T1000 (cell line): Measurements from ENCODE around the gene PBRM1.
"Not testable (repeated sequence)": the region's sequence is repeated elsewhere in the genome, so short reads cannot be mapped to it uniquely, and the experiment has no call there.

Experiments
- DNase-seq: peaks from one replicate; lab custom pipeline; 2025; ENCODE audit warnings: mixed read lengths; lab: John Stamatoyannopoulos, UW

PBRM1 gene

GRCh38 chr3:52704611-52705437 is 19.1 kb upstream of the PBRM1 start:
- no peak for DNase-seq

- no peak for DNase-seq
Measured at GRCh38 chr3:52703341-52703740, 17.6 kb upstream of the PBRM1 start.

DNA sequence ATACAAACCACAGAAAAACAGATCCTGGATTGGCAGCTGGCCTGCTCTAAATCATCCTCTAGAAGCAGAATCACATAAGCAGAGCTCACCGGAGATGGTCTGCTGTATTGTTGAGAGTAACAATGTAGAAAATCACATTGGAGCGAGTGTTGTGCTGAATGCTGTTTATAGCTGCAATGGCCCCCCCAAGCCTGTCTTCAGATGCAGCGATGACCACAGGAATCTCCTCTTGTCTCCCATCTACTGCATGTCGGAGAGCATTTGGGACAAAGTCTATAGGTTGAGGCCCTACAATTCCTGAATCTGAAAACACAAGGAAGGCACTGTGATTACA is 11.9 kb upstream of the PBRM1 start:
- DNase-seq, result no peak

DNA sequence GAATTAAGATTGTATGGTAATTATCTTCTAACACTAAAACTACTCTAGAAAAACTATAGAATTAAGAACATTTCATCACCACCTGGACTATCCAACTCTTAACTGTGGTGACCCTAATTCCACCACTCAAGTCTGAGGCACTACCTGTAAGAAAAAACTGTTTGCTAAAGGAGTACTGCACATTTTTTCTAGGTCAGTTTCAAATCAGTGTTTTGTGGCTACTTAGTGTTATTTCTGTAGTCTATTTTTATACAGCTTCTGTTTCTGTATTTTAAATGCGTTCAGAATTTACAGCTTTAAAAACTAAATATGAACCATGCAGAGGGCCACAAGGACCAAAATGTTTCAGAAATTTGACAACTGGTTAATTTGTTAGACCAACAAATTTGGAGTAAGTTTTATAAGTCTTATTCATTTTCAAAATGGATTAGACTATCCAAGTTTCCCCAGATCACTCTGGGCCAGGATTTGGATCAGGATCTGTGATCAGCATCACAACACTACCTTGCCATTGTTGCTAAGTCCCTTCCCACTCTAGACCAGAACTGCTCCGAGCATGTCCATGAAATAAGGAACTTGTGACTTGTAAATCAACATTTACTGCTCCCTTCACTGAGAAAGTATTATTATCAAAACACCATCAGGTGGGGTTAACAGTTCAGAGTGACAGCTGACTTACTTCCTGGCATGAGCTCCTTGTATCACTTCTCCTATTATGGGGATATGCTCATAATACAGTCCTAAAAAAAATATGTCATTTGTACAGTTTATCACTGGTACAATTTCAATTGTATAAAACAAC is 11.3 kb upstream of the PBRM1 start:
- DNase-seq, result no peak

DNA sequence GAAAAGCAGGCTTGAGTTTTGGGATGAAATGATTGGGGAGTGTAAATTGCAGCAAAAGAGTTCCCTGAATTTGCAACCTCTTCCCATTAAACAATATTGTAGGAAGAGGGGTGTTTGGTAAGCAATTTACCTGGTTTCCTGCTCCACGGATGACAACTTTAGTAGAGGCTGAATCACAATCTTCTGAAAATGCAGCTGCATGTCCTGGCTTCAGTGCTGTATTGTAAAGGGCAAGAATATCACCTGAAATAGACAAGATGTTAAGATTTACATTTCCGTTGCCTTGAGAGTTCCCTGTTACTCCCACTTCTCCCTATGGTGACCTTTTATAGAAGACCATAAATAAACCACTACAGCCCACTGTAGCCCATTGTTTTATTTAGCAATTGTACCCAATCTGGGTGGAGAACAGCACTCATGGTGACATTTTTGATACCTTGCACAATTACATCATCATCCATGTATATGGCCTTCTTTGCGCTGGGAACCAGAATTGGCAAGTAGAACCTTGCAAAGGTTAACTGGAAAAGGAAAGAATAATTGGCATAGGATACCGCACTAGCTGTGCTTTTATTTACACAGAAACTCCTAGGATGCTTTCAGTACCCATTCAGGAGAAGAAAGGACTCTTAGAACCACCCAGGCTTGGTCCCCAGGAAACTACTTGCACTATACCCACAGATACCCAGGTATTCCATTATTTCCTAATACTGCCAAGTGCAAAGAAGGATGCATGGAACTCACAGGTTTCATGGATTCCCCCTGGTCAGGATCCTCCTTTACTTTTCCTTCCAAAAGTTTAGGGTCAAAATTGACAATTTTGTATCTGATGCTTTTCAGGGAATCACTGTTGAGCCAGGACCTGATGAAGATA is 10.3 kb upstream of the PBRM1 start:
- DNase-seq, result no peak

DNA sequence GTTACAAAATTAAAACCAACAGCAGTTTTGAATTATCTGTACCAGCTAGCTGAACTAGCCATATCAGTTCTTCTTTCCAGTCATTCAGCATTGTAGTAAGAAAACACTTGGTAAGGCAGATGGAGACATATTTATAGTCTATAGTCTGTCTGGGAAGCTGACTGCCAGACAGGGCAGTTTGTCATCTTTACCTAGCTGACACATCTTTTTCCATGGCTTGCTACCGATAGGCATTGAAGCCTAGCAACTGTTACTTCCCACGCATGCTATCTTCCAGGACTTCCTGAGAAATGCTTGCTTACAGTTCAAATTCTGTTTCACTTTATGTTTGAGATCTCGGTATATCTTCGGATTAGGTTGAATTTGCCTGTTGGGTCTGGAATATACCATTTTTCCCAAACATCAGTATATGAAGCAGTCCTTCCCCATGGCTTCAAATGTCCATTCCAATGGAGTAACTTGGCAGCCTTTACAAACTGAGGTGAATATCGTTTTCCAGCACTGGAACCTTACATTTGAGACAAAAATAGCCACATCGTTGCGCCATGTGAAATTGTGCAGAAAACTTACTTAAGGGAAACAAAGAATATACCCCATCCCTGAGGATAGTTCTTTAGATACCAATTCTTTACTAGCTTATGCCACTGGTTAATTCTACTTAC is 8.9 kb upstream of the PBRM1 start:
- no peak for DNase-seq

- DNase-seq, result no peak
Measured at GRCh38 chr3:52693071-52693470, 7.4 kb upstream of the PBRM1 start.

DNA sequence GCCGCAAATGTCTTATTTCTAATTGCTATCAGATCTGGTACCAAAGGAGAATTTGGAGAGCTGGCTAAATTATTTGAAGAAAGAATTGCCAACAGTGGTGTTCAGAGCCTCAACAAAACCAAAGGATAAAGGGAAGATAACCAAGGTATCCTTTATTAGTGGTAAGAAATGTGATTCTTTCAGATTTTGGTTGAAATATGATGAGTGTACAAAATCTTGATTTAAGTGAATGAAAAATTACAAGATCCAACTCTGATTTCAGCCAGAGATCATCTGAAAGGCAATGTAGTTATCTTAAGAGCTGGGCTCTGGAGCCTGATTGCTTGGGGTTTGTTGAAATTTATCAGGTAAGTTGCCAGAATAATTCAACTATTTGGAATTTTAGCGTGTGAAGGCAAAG is 4.8 kb upstream of the PBRM1 start:
- no peak for DNase-seq

GRCh38 chr3:52689151-52689550 is 3.4 kb upstream of the PBRM1 start:
- no peak for DNase-seq

DNA sequence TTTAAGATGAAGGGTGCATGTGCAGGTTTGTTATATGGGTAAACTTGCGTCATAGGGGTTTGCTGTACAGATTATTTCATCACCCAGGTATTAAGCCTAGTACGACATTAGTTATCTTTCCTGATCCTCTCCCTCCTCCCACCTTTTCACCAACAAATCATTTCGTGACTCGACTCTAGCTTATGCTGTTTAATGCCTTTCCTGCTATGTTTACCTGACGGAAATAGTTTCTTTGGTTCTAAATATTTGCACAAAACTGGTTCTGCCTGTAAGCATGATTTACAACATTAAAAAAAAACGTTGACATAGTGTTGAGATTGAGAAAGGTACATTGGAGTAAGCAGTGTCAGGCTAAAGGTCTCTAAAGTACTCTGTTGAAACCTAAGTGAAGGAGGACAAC is 2.6 kb upstream of the PBRM1 start:
- no peak for DNase-seq

- peak; percentile 82 for DNase-seq
Measured at GRCh38 chr3:52685285-52685708, 416 bp downstream of the PBRM1 start.

GRCh38 chr3:52684184-52684583 is 1.5 kb downstream of the PBRM1 start:
- DNase-seq, result no peak

GRCh38 chr3:52683611-52684010 is 2.1 kb downstream of the PBRM1 start:
- no peak for DNase-seq

GRCh38 chr3:52682016-52682415 is 3.7 kb downstream of the PBRM1 start:
- DNase-seq, result no peak

DNA sequence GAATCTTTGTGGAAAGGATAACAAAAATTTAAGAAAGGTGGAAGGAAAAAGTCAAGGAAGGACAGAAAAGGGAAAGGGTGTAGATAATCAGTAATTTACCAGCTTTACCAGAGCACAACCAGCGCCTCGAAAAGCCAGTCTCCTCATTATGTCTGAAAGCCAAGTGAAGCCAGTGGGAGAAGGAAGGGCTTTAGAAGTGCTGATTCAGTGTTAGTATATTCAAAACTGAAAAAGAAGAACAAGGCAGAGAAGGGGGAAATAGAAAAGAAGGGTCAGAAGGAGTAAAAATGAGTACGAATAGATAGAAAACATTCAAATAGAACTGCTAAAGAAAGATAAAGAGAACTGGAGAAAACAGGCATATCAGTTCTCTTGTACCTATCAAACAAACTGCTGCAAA is 4.1 kb downstream of the PBRM1 start:
- DNase-seq, result no peak

GRCh38 chr3:52679811-52680210 is 5.9 kb downstream of the PBRM1 start:
- no peak for DNase-seq

GRCh38 chr3:52679199-52679538 is 6.5 kb downstream of the PBRM1 start:
- no peak for DNase-seq

DNA sequence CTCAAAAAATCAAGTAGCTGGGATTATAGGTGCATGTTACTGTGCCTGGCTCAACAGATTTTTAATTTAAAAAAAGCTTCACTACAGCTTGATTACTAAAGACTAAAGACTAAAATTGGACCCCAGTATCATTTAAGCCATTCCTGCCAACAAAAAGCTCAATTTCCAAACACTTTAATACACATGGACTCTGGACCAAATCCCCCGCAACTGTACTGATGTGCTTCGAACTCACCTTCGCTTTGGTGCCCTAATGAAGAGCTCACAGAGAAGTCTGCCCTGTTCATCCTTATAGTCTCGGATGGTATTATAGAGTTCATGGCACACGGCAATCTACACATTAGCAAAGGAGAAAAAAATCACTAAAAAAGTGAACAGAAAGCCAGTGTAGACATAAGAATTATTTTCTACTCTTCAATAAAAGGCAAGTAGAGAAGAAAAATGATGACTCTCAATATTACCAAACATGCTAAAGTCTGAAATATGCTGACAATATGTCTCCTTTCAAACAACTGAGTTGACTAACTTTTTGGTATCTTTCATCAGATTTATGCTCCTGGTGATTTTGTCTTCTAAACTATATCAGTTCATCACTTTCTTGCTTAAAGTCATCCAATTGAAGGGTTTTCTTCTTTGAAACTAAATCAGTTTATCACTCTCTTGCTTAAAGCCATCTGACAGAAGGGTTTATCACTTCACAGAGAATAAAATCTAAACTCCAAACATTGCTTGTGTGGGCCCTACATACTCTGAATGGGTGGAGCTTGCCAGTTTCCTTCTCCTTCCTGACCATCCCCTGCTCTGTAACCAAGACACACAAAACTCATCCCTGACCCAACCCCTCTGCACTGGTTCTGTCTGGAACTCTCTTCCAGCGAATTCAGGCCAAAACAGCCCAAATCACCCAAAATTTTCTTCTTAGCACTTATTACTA is 7.2 kb downstream of the PBRM1 start:
- DNase-seq, result no peak

DNA sequence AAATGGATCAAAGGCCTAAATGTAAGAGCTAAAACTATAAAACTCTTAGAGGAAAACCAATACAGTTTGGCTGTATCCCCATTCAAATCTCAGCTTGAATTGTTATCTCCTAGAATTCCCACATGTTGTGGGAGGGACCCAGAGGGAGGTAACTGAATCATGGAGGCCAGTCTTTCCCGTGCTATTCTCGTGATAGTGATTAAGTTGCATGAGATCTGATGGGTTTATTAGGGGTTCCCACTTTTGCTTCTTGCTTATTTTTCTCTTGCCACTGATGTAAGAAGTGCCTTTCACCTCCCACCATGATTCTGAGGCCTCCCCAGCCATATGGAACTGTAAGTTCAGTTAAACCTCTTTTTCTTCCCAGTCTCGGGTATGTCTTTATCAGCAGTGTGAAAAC is 9.5 kb downstream of the PBRM1 start:
- not testable (repeated sequence) for DNase-seq

DNA sequence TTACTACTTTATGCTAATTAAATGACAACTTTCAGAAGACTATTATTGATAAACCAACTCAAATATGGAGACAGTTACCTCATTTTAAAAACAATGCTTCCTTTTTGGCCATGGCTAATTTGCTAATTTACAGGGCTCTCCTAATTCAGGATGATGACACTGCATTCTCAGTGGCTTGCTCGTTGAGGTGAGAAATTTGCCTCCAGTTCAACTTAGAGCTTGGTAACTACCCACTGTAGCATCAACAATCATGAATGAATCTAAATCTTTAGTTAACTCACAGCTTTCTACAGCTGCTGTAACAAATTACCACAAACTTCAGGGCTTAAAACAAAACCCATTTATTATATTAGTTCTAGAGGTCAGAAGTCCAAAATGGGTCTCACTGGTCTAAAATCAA is 14.0 kb downstream of the PBRM1 start:
- DNase-seq, result no peak
